ENCODE data around the gene ANKS6.
"Not testable (repeated sequence)": the region's sequence is repeated elsewhere in the genome, so short reads cannot be mapped to it uniquely, and the experiment has no call there.

DNA sequence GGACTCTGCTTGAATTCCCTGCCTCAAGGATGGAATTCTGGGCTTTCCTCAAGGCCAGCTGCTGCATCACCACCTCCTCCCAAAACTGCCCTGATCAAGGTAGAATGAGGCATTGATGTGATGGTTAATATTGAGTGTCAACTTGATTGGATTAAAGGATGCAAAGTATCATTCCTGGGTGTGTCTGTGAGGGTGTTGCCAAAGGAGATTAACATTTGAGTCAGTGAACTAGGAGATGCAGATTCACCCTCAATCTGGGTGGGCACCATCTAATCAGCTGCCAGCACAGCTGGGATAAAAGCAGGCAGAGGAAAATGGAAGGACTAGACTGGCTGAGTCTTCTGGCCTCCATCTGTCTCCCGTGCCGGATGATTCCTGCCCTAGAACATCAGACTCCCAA, 111.5 kb downstream of the ANKS6 start:
- TF ChIP-seq CTCF (conservative IDR thresholded peaks at IDR 0.05; ENCODE audit: low read depth in 2 of 2); NANOG (IDR thresholded peaks at IDR 0.05; ENCODE audit: borderline replicate concordance): not testable (repeated sequence)
- TF ChIP-seq, protein P1, sequence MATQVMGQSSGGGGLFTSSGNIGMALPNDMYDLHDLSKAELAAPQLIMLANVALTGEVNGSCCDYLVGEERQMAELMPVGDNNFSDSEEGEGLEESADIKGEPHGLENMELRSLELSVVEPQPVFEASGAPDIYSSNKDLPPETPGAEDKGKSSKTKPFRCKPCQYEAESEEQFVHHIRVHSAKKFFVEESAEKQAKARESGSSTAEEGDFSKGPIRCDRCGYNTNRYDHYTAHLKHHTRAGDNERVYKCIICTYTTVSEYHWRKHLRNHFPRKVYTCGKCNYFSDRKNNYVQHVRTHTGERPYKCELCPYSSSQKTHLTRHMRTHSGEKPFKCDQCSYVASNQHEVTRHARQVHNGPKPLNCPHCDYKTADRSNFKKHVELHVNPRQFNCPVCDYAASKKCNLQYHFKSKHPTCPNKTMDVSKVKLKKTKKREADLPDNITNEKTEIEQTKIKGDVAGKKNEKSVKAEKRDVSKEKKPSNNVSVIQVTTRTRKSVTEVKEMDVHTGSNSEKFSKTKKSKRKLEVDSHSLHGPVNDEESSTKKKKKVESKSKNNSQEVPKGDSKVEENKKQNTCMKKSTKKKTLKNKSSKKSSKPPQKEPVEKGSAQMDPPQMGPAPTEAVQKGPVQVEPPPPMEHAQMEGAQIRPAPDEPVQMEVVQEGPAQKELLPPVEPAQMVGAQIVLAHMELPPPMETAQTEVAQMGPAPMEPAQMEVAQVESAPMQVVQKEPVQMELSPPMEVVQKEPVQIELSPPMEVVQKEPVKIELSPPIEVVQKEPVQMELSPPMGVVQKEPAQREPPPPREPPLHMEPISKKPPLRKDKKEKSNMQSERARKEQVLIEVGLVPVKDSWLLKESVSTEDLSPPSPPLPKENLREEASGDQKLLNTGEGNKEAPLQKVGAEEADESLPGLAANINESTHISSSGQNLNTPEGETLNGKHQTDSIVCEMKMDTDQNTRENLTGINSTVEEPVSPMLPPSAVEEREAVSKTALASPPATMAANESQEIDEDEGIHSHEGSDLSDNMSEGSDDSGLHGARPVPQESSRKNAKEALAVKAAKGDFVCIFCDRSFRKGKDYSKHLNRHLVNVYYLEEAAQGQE (IDR thresholded peaks at IDR 0.05; ENCODE audit: unreplicated experiment): not testable (repeated sequence)
